HEK293T (cell line): ENCODE results near the gene KLK14.

Source experiments
- BHLHE40 ChIP-seq: fragments of 450-650 bp; IDR thresholded peaks from 2 replicates; pipeline ENCODE4 v1.6.1; 2016; ENCODE audit warnings: mild to moderate bottlenecking, moderate library complexity, borderline replicate concordance
- CTBP1 ChIP-seq: fragments of 450-650 bp; IDR thresholded peaks from 2 replicates; pipeline ENCODE4 v1.6.1; 2016; ENCODE audit warnings: borderline replicate concordance
- FOXM1 ChIP-seq: fragments of 450-650 bp; IDR thresholded peaks from 2 replicates; pipeline ENCODE4 v1.6.1; 2017; ENCODE audit warnings: mild to moderate bottlenecking, borderline replicate concordance
- SP1 ChIP-seq: fragments of 450-650 bp; IDR thresholded peaks from 2 replicates; pipeline ENCODE4 v1.6.1; 2017
- SUZ12 ChIP-seq: fragments of 450-650 bp; IDR thresholded peaks from 2 replicates; pipeline ENCODE4 v1.6.1; 2016; ENCODE audit warnings: mild to moderate bottlenecking
- TARDBP ChIP-seq: fragments of 450-650 bp; IDR thresholded peaks from 2 replicates; pipeline ENCODE4 v1.6.1; 2016

DNA sequence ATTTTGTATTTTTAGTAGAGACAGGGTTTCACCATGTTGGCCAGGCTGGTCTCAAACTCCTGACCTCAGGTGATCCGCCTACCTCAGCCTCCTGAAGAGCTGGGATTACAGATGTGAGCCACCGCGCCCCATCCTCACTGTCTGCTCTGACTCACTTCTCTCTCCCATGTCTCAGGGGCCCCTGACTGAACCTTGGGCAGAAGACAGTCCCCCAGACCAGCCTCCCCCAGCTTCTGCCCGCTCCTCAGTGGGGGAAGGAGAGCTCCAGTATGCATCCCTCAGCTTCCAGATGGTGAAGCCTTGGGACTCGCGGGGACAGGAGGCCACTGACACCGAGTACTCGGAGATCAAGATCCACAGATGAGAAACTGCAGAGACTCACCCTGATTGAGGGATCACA, 47.0 kb upstream of the KLK14 start:
- TF ChIP-seq TARDBP (no peak), CTBP1 (no peak), SUZ12 (no peak), BHLHE40 (no peak), SP1 (no peak), FOXM1 (no peak)
